Gastrocnemius medialis (tissue), 4 donors: ENCODE results near the gene TMEM243.

Experiments
- POLR2A ChIP-seq, 2 donors: fragments of 450-650 bp; IDR thresholded peaks; one replicate each; pipeline ENCODE4 v1.6.1; 2017; ENCODE audit warnings: antibody characterized with exemption in 2 of 2, mild to moderate bottlenecking in 2 of 2, moderate library complexity in 2 of 2
- TF ChIP-seq, protein P1 (sequence below), 5 experiments: fragments of 450-650 bp in 3 of 5; fragments of 200-600 bp in 2 of 5; sonication (generic) in 2 of 5; IDR thresholded peaks in 4 of 5; conservative IDR thresholded peaks in 1 of 5; 1 replicate in 4 of 5; 2 replicates in 1 of 5; pipeline ENCODE4 v1.5.1; 2016 to 2019; ENCODE audit warnings: antibody characterized with exemption in 5 of 5, mild to moderate bottlenecking in 3 of 5, moderate library complexity in 3 of 5

DNA sequence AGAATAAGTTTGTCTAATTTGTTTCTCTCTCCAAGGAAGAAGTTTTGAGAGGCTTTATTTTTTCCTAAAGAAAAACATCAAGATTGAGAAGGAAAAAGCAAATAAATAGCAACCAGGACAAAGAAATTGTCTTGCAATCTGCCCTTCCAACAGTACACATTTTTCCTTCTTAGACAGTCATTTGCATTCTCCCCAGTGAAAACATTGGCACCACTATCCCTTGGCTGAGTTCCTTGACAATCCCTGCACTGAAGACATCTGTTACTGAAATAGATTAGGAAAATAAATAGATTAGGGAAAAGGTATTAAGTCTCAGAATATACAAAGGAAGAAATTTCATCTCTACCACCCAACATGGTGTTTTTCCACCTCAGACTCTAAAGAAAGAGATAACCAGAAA, 12.2 kb upstream of the TMEM243 start:
- TF ChIP-seq, protein P1, sequence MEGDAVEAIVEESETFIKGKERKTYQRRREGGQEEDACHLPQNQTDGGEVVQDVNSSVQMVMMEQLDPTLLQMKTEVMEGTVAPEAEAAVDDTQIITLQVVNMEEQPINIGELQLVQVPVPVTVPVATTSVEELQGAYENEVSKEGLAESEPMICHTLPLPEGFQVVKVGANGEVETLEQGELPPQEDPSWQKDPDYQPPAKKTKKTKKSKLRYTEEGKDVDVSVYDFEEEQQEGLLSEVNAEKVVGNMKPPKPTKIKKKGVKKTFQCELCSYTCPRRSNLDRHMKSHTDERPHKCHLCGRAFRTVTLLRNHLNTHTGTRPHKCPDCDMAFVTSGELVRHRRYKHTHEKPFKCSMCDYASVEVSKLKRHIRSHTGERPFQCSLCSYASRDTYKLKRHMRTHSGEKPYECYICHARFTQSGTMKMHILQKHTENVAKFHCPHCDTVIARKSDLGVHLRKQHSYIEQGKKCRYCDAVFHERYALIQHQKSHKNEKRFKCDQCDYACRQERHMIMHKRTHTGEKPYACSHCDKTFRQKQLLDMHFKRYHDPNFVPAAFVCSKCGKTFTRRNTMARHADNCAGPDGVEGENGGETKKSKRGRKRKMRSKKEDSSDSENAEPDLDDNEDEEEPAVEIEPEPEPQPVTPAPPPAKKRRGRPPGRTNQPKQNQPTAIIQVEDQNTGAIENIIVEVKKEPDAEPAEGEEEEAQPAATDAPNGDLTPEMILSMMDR (IDR thresholded peaks at IDR 0.05 in 4 of 5, conservative IDR thresholded peaks at IDR 0.05 in 1 of 5), result no peak
- TF ChIP-seq POLR2A (IDR thresholded peaks at IDR 0.05), result no peak
